ENCODE results near the gene PLCB3. TPM values are rescaled to one million over a fixed set of nuclear protein-coding genes. Genes with fewer than 3 reads are reported as not detected.

The PLCB3 gene
- polyA plus RNA-seq, 3 donors, result 10.9 to 12.5 (median 11.1) TPM

- no peak for DNase-seq (ENCODE audit: low read depth in 3 of 3, low spot score in 2 of 3)
Measured at GRCh38 chr11:64248578-64248977, 2.8 kb upstream of the PLCB3 start.

- no peak for DNase-seq (ENCODE audit: low read depth in 3 of 3, low spot score in 2 of 3)
Measured at GRCh38 chr11:64249038-64249437, 2.3 kb upstream of the PLCB3 start.

GRCh38 chr11:64249563-64250414 is 1.5 kb upstream of the PLCB3 start:
- no peak for DNase-seq (ENCODE audit: low read depth in 3 of 3, low spot score in 2 of 3)

GRCh38 chr11:64250415-64251015 is 815 bp upstream of the PLCB3 start:
- no peak for DNase-seq (ENCODE audit: low read depth in 3 of 3, low spot score in 2 of 3)

- no peak for DNase-seq (ENCODE audit: low read depth in 3 of 3, low spot score in 2 of 3)
Measured at GRCh38 chr11:64251753-64252002, 348 bp downstream of the PLCB3 start.

- no peak for DNase-seq (ENCODE audit: low read depth in 3 of 3, low spot score in 2 of 3)
Measured at GRCh38 chr11:64252003-64252872, 908 bp downstream of the PLCB3 start.

GRCh38 chr11:64253043-64253442 is 1.7 kb downstream of the PLCB3 start:
- no peak for DNase-seq (ENCODE audit: low read depth in 3 of 3, low spot score in 2 of 3)

- no peak for DNase-seq (ENCODE audit: low read depth in 3 of 3, low spot score in 2 of 3)
Measured at GRCh38 chr11:64253481-64253880, 2.2 kb downstream of the PLCB3 start.

- no peak for DNase-seq (ENCODE audit: low read depth in 3 of 3, low spot score in 2 of 3)
Measured at GRCh38 chr11:64254326-64254725, 3.0 kb downstream of the PLCB3 start.

- DNase-seq (ENCODE audit: low read depth in 3 of 3, low spot score in 2 of 3), result no peak
Measured at GRCh38 chr11:64255135-64256128, 4.1 kb downstream of the PLCB3 start.

- DNase-seq (ENCODE audit: low read depth in 3 of 3, low spot score in 2 of 3), result no peak
Measured at GRCh38 chr11:64256300-64256699, 5.0 kb downstream of the PLCB3 start.

- DNase-seq (ENCODE audit: low read depth in 3 of 3, low spot score in 2 of 3), result no peak
Measured at GRCh38 chr11:64258356-64258755, 7.0 kb downstream of the PLCB3 start.

- no peak for DNase-seq (ENCODE audit: low read depth in 3 of 3, low spot score in 2 of 3)
Measured at GRCh38 chr11:64258946-64259532, 7.7 kb downstream of the PLCB3 start.

GRCh38 chr11:64259533-64260067 is 8.3 kb downstream of the PLCB3 start:
- no peak for DNase-seq (ENCODE audit: low read depth in 3 of 3, low spot score in 2 of 3)

- DNase-seq (ENCODE audit: low read depth in 3 of 3, low spot score in 2 of 3), result no peak
Measured at GRCh38 chr11:64260147-64260708, 8.9 kb downstream of the PLCB3 start.

- no peak for DNase-seq (ENCODE audit: low read depth in 3 of 3, low spot score in 2 of 3)
Measured at GRCh38 chr11:64261556-64262080, 10.3 kb downstream of the PLCB3 start.

- DNase-seq (ENCODE audit: low read depth in 3 of 3, low spot score in 2 of 3), result no peak
Measured at GRCh38 chr11:64262271-64263002, 11.1 kb downstream of the PLCB3 start.

Measured in right renal cortex interstitium (tissue), 3 donors.